ENCODE data around the gene MAP3K10. TPM values are rescaled to one million over a fixed set of nuclear protein-coding genes. Genes with fewer than 3 reads are reported as not detected.
"Not testable (repeated sequence)": the region's sequence is repeated elsewhere in the genome, so short reads cannot be mapped to it uniquely, and the experiment has no call there.

MAP3K10 gene
- 10.1 TPM for polyA plus RNA-seq
- long read RNA-seq, donor 1, partial matches to known transcripts, result 0 of 1 reads
- long read RNA-seq, donor 1, other reads (novel, unspliced or antisense), result 0 of 1 reads
- long read RNA-seq, donor 2, partial matches to known transcripts, result 0 of 1 reads
- long read RNA-seq, donor 2, other reads (novel, unspliced or antisense), result 0 of 1 reads
- long read RNA-seq, donor 3, result 0 reads
- long read RNA-seq, donor 4, result 0 reads
- long read RNA-seq, donor 5, result 0 reads
- long read RNA-seq, donor 6, partial matches to known transcripts, result 0 of 2 reads
- long read RNA-seq, donor 6, other reads (novel, unspliced or antisense), result 0 of 2 reads
- long read RNA-seq, donor 7, partial matches to known transcripts, result 0 of 1 reads
- long read RNA-seq, donor 7, other reads (novel, unspliced or antisense), result 0 of 1 reads
- long read RNA-seq, donor 8, partial matches to known transcripts, result 0 of 2 reads
- long read RNA-seq, donor 8, other reads (novel, unspliced or antisense), result 0 of 2 reads
- long read RNA-seq, donor 9, result 0 reads
- long read RNA-seq, donor 10, result 0 reads
- long read RNA-seq, donor 11, result 0 reads

- H3K4me1 ChIP-seq (ENCODE audit: control insufficient read depth, insufficient read depth, low read length), result peaks cover 5% of the 10 kb centered on the region
- H3K36me3 ChIP-seq (ENCODE audit: control insufficient read depth, insufficient read depth, low read length), result no peaks in the 10 kb centered on the region
- H3K27me3 ChIP-seq (ENCODE audit: control insufficient read depth, insufficient read depth, low read length), result no peaks in the 10 kb centered on the region
- no peaks in the 10 kb centered on the region for H3K9me3 ChIP-seq (ENCODE audit: control insufficient read depth, low read depth, low read length)
- no CpG with 5 or more reads among the region's 116 CpGs for WGBS (ENCODE audit: insufficient coverage, low lambda C conversion rate)
- H3K4me3 ChIP-seq (ENCODE audit: low read length), result peak within 1 kb of the TSS; percentile 98
- peak within 1 kb of the TSS; percentile 87 for H3K27ac ChIP-seq (ENCODE audit: low read length)
- peak; percentile 63 to 77 for DNase-seq
Observed at GRCh38 chr19:40190891-40191835, at the start of gene MAP3K10. TSS of gene MAP3K10 (plus strand) at chr19:40191426. CDS start at chr19:40192032, 606 bp downstream.

GRCh38 chr19:40141551-40141950, 49.7 kb upstream of the MAP3K10 start:
- WGBS (ENCODE audit: insufficient coverage, low lambda C conversion rate), result no CpG with 5 or more reads among the region's 3 CpGs
- no peak overlapping the region for H3K4me3 ChIP-seq (ENCODE audit: low read length)
- H3K36me3 ChIP-seq (ENCODE audit: control insufficient read depth, insufficient read depth, low read length), result no peaks in the 10 kb centered on the region
- no peak for DNase-seq
- no peaks in the 10 kb centered on the region for H3K27me3 ChIP-seq (ENCODE audit: control insufficient read depth, insufficient read depth, low read length)
- H3K27ac ChIP-seq (ENCODE audit: low read length), result no peak overlapping the region
- no peaks in the 10 kb centered on the region for H3K9me3 ChIP-seq (ENCODE audit: control insufficient read depth, low read depth, low read length)
- no peaks in the 10 kb centered on the region for H3K4me1 ChIP-seq (ENCODE audit: control insufficient read depth, insufficient read depth, low read length)

- H3K36me3 ChIP-seq (ENCODE audit: control insufficient read depth, insufficient read depth, low read length), result no peaks in the 10 kb centered on the region
- H3K27me3 ChIP-seq (ENCODE audit: control insufficient read depth, insufficient read depth, low read length), result no peaks in the 10 kb centered on the region
- DNase-seq, result no peak
- H3K4me1 ChIP-seq (ENCODE audit: control insufficient read depth, insufficient read depth, low read length), result no peaks in the 10 kb centered on the region
- no peaks in the 10 kb centered on the region for H3K9me3 ChIP-seq (ENCODE audit: control insufficient read depth, low read depth, low read length)
- WGBS (ENCODE audit: insufficient coverage, low lambda C conversion rate), result 73% methylated on average over 2 of the region's 5 CpGs
- no peak overlapping the region for H3K4me3 ChIP-seq (ENCODE audit: low read length)
- no peak overlapping the region for H3K27ac ChIP-seq (ENCODE audit: low read length)
Observed at GRCh38 chr19:40143612-40144011, 47.6 kb upstream of the MAP3K10 start.

GRCh38 chr19:40144151-40144550, 47.1 kb upstream of the MAP3K10 start:
- no peaks in the 10 kb centered on the region for H3K27me3 ChIP-seq (ENCODE audit: control insufficient read depth, insufficient read depth, low read length)
- H3K4me3 ChIP-seq (ENCODE audit: low read length), result no peak overlapping the region
- no peaks in the 10 kb centered on the region for H3K36me3 ChIP-seq (ENCODE audit: control insufficient read depth, insufficient read depth, low read length)
- H3K4me1 ChIP-seq (ENCODE audit: control insufficient read depth, insufficient read depth, low read length), result no peaks in the 10 kb centered on the region
- no CpG with 5 or more reads among the region's 5 CpGs for WGBS (ENCODE audit: insufficient coverage, low lambda C conversion rate)
- DNase-seq, result no peak
- H3K27ac ChIP-seq (ENCODE audit: low read length), result no peak overlapping the region
- no peaks in the 10 kb centered on the region for H3K9me3 ChIP-seq (ENCODE audit: control insufficient read depth, low read depth, low read length)

- no peaks in the 10 kb centered on the region for H3K36me3 ChIP-seq (ENCODE audit: control insufficient read depth, insufficient read depth, low read length)
- no peaks in the 10 kb centered on the region for H3K4me1 ChIP-seq (ENCODE audit: control insufficient read depth, insufficient read depth, low read length)
- H3K27ac ChIP-seq (ENCODE audit: low read length), result no peak overlapping the region
- no peak for DNase-seq
- no peaks in the 10 kb centered on the region for H3K9me3 ChIP-seq (ENCODE audit: control insufficient read depth, low read depth, low read length)
- no peak overlapping the region for H3K4me3 ChIP-seq (ENCODE audit: low read length)
- H3K27me3 ChIP-seq (ENCODE audit: control insufficient read depth, insufficient read depth, low read length), result no peaks in the 10 kb centered on the region
- 57% methylated on average over 1 of the region's 5 CpGs for WGBS (ENCODE audit: insufficient coverage, low lambda C conversion rate)
Observed at GRCh38 chr19:40144947-40145748, 46.1 kb upstream of the MAP3K10 start.

- not testable (repeated sequence) for H3K4me1 ChIP-seq (ENCODE audit: control insufficient read depth, insufficient read depth, low read length); DNase-seq; H3K27me3 ChIP-seq (ENCODE audit: control insufficient read depth, insufficient read depth, low read length); H3K9me3 ChIP-seq (ENCODE audit: control insufficient read depth, low read depth, low read length); H3K4me3 ChIP-seq (ENCODE audit: low read length); H3K36me3 ChIP-seq (ENCODE audit: control insufficient read depth, insufficient read depth, low read length); H3K27ac ChIP-seq (ENCODE audit: low read length)
- WGBS (ENCODE audit: insufficient coverage, low lambda C conversion rate), result no CpG with 5 or more reads among the region's 6 CpGs
Observed at GRCh38 chr19:40145749-40146029, 45.5 kb upstream of the MAP3K10 start.

GRCh38 chr19:40147338-40147692, 43.9 kb upstream of the MAP3K10 start:
- Histone ChIP-seq H3K36me3 (ENCODE audit: control insufficient read depth, insufficient read depth, low read length) (no peaks in the 10 kb centered on the region), H3K9me3 (ENCODE audit: control insufficient read depth, low read depth, low read length) (no peaks in the 10 kb centered on the region), H3K27ac (ENCODE audit: low read length) (no peak overlapping the region), H3K4me3 (ENCODE audit: low read length) (no peak overlapping the region), H3K27me3 (ENCODE audit: control insufficient read depth, insufficient read depth, low read length) (no peaks in the 10 kb centered on the region), H3K4me1 (ENCODE audit: control insufficient read depth, insufficient read depth, low read length) (no peaks in the 10 kb centered on the region)
- WGBS (ENCODE audit: insufficient coverage, low lambda C conversion rate), result no CpG with 5 or more reads among the region's 2 CpGs
- DNase-seq, result no peak

GRCh38 chr19:40147693-40148347, 43.4 kb upstream of the MAP3K10 start:
- H3K4me1 ChIP-seq (ENCODE audit: control insufficient read depth, insufficient read depth, low read length), result no peaks in the 10 kb centered on the region
- WGBS (ENCODE audit: insufficient coverage, low lambda C conversion rate), result 91% methylated on average over 4 of the region's 21 CpGs
- no peak overlapping the region for H3K27ac ChIP-seq (ENCODE audit: low read length)
- DNase-seq, result no peak
- no peak overlapping the region for H3K4me3 ChIP-seq (ENCODE audit: low read length)
- H3K36me3 ChIP-seq (ENCODE audit: control insufficient read depth, insufficient read depth, low read length), result no peaks in the 10 kb centered on the region
- no peaks in the 10 kb centered on the region for H3K27me3 ChIP-seq (ENCODE audit: control insufficient read depth, insufficient read depth, low read length)
- H3K9me3 ChIP-seq (ENCODE audit: control insufficient read depth, low read depth, low read length), result no peaks in the 10 kb centered on the region

- DNase-seq, result no peak
- no peaks in the 10 kb centered on the region for H3K9me3 ChIP-seq (ENCODE audit: control insufficient read depth, low read depth, low read length)
- no peaks in the 10 kb centered on the region for H3K36me3 ChIP-seq (ENCODE audit: control insufficient read depth, insufficient read depth, low read length)
- H3K4me1 ChIP-seq (ENCODE audit: control insufficient read depth, insufficient read depth, low read length), result no peaks in the 10 kb centered on the region
- WGBS (ENCODE audit: insufficient coverage, low lambda C conversion rate), result no CpG with 5 or more reads among the region's 3 CpGs
- no peaks in the 10 kb centered on the region for H3K27me3 ChIP-seq (ENCODE audit: control insufficient read depth, insufficient read depth, low read length)
- H3K27ac ChIP-seq (ENCODE audit: low read length), result no peak overlapping the region
- no peak overlapping the region for H3K4me3 ChIP-seq (ENCODE audit: low read length)
Observed at GRCh38 chr19:40149501-40149900, 41.7 kb upstream of the MAP3K10 start.

Measured in large intestine (tissue), 12 donors.